HG02852 (cell line): ENCODE data around the gene TMOD3.
"Not testable (repeated sequence)": the region's sequence is repeated elsewhere in the genome, so short reads cannot be mapped to it uniquely, and the experiment has no call there.

Experiments
- ATAC-seq: cut with Tn5 transposase; IDR thresholded peaks from one replicate; pipeline ENCODE4 v1.9.1; 2021; ENCODE audit warnings: mild to moderate bottlenecking, moderate library complexity; ENCODE audit not compliant: unreplicated experiment

TMOD3 gene

GRCh38 chr15:51861557-51862359 is 32.3 kb downstream of the TMOD3 start:
- no peak for ATAC-seq

DNA sequence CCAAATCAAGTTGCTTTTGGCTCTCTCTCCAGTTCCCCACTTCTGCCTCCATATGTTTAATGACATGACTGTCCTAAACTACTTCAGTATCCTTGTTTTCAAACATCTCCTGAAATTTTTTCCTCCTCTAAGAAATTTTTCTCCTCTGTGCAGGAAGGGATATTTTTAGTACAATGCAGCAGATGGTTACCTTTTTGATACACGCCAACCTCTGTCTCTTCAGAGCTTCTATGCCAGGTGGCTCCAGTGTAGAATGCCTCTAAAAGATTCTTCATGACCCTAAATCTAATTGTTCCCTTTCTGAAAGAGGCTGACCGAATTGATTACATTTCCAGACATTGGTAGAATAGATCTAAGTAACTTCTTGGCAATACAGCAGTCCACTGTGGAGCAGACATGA is 33.7 kb downstream of the TMOD3 start:
- ATAC-seq, result no peak

GRCh38 chr15:51864408-51865056 is 35.1 kb downstream of the TMOD3 start:
- no peak for ATAC-seq

GRCh38 chr15:51865317-51865716 is 35.9 kb downstream of the TMOD3 start:
- ATAC-seq, result no peak

GRCh38 chr15:51866161-51866560 is 36.7 kb downstream of the TMOD3 start:
- ATAC-seq, result no peak

- no peak for ATAC-seq
Observed at GRCh38 chr15:51866751-51867150, 37.3 kb downstream of the TMOD3 start.

- ATAC-seq, result no peak
Observed at GRCh38 chr15:51869060-51869421, 39.6 kb downstream of the TMOD3 start.

- no peak for ATAC-seq
Observed at GRCh38 chr15:51870774-51871173, 41.3 kb downstream of the TMOD3 start.

DNA sequence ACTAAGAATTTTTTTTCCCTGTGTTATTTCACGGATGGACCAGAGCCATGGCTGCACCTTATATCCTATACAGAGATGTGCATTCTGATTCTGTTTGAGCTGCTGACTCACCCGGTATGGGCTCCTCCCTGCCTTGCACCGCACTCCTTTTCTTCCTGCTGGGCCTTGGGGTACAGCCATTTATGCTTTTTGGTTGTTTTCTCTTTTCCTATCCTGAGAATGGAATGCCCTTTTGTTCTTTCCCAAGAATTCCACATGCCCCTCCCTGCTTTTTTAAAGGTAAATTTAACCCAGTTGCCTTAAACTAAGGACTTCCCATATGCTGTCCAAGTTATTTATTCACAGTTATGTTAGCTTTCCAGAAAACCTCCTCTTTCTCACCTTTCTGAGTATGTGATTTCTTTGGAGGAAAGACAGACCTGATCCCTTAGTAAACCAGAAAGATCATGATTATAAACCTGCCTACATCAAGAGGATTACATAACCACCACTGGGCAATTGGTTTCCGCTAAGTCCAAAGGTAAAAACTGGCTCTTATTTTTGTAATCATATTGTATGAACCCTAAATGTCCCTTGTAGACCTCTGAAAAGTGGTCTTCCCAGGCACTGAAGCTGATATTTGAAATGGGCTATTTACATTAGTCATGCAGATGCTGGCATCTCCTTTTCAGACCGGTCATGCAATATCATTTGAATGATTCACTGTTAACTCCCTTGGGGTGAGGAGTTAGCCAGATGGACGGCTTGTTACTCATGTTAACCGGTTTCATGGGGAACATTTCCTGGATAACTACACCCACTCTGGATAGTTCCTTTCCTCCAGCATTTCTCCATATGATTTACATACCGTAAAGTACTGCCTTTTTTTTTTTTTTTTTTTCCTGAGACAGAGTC is 45.5 kb downstream of the TMOD3 start:
- ATAC-seq, result no peak

DNA sequence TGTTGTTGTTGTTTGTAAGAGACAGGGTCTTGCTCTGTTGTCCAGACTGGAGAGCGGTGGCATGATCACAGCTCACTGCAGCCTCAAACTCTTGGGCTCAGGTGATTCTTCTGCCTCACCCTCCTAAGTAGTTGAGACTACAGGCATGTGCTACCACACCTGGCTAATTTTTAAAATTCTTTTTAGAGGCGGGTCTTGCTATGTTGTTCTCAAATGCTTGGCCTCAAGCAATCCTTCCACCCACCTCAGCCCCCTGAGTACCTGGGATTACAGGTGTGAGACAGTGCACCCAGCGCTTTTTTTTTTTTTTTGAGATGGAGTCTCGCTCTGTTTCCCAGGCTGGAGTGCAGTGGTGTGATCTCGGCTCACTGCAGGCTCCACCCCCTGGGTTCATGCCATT is 46.7 kb downstream of the TMOD3 start:
- ATAC-seq, result no peak

DNA sequence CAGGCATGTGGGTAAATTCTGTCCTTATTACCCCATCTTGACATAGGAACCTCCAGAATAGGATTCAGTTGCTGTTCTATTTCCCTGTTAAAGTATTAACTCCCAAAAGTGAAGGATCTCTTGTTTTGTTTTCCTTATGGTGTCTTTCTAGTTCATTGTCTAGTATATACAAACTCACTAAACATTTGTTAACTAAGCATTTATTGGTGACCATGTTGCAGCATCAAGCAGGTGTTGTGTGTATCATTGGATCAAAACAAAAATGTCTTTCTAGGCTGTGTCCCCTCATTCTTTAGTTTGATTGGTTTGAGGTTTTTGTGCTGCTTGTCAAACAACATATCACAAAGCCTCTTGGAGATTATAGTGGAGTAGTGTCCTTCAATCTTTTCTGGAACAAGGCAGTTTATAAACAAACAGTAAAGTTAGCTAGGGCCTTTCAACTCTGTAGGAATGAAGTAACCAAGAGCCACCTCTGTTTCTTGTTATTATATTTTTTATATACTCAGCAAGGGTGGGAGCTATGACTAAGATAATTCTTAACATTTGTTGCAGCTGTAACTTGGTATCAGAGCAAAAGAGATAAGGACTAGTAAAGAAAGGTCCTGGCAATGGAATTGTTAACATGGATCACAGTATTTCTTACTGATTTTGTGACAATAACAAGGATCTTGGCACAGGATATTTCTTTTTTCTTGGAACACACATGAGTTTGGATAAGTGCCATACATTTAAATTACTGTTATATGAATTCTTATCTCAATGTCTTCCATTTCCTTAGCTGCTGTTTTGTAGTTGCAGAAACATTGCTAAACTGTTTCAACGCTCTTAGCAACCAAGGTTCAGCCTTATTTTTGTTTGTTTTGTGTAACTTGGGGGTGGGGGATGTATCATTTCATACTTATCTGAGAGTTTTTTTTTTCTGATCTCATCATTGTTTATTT is 49.3 kb downstream of the TMOD3 start:
- no peak for ATAC-seq

DNA sequence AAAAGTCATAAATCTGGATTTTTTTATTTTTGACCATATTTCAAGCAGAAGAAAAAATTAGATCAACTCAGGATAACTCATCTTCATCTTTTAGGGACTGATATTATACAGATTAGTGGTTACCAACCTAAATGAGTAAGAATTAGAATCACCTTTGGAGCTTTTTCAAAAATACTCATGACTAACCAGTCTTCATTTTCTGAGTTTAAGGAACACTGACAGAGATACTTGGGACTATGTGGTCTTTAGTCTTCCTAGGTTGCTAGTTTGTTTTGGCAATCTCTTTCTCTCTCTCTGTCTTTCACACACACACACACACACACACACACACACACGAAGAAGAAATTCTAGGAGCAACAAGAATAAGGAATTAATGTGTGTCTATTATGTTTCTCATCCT is 50.1 kb downstream of the TMOD3 start:
- no peak for ATAC-seq

GRCh38 chr15:51883271-51883837 is 53.9 kb downstream of the TMOD3 start:
- no peak for ATAC-seq

GRCh38 chr15:51884041-51884440 is 54.6 kb downstream of the TMOD3 start:
- ATAC-seq, result no peak

DNA sequence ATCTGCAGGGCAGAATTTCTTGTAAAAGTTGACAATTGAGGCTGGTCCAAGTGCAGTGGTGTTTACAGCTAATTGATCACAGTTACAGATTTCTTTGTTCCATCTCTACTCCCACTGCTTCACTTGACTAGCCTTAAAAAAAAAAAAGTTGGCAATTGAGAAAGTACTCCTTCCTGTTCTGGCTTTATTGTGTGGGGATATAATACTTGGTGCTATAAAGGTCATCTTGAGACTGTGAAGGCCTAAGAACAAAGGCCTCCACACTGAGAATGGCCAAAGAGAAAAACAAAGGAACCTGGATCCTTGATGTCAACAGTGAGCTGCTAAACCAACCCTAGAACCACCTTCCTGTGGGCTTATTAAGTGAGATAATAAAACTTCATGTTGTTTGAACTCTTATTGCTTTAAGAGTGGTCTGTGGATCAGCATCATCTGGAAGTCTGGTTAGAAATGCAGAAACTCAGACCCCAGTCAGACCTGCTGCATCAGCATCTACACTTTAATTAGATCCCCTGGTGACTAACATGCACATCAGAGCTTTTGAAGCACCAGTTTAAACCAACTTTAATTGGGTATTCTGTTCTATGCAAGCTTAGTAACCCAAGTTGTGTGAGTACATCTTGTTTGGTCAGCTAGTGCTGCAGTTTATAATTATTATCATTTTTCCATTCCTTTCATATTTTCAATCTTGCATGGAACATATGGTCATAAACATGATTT is 55.2 kb downstream of the TMOD3 start:
- ATAC-seq, result no peak

- ATAC-seq, result not testable (repeated sequence)
Observed at GRCh38 chr15:51885758-51886157, 56.3 kb downstream of the TMOD3 start.

DNA sequence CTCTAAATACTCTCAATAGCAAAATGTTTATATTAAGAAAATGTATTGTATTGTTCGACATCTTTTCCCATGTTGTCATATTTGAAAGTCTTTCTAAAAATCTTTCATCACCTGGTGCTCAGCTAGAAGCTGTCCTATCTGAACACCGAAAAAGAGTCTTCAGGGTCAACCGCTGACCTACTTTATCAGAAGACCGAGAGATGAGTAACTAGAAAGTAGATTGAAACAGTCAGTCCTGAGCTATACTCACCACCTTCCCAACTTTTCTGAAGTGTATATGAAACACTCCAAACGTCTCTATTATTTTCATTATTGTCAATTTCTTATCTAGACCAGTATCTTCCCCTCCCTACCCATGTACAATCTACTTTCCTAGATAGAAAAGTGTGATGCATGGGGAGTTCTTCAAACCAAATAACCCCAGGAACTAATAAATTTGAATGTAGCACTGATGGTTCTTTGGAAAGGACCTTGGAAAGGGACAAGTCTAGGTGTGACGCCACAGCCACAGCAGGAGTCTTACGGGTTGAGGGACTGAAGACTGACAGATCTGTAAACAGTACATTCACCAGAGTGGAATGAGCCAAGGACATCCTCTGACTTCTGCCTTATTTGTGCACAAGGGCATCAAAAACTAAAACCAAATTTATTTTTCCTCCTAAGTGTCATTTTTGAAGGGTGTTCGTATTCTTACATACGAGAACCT is 58.6 kb downstream of the TMOD3 start:
- no peak for ATAC-seq

DNA sequence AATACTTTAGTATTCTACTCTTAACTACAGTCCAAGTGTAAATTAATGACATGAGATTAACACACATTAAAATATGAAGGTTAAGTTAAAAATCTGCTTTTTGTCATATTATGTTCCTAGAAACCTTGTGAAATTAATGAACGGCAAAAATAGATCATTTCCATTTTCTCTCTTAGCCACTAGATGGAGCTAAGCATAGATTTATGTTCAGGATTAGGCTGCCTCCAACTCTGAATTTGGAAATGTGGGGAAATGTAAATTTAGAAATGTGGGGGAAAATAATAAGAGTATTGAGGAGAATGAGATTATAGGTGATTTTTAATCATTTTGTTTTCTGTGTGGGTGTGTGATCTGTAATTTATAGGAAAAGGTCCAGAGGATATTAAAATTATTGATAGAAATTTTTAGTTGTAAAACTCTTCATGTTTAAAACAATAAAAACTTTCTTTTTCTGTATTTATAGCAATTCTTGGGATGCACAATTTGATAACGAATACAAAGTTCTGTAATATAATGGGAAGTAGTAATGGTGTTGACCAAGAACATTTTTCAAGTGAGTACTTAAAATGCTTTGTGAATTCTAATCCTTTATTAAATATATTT is 59.2 kb downstream of the TMOD3 start:
- no peak for ATAC-seq

- ATAC-seq, result no peak
Observed at GRCh38 chr15:51889486-51889885, 60.0 kb downstream of the TMOD3 start.
